ENCODE results near the gene HYOU1. TPM values are rescaled to one million over a fixed set of nuclear protein-coding genes. Genes with fewer than 3 reads are reported as not detected.
"Not testable (repeated sequence)": the region's sequence is repeated elsewhere in the genome, so short reads cannot be mapped to it uniquely, and the experiment has no call there.

Gene HYOU1
- total RNA-seq, 1 donor from 2014 or later, result 174 TPM

DNA sequence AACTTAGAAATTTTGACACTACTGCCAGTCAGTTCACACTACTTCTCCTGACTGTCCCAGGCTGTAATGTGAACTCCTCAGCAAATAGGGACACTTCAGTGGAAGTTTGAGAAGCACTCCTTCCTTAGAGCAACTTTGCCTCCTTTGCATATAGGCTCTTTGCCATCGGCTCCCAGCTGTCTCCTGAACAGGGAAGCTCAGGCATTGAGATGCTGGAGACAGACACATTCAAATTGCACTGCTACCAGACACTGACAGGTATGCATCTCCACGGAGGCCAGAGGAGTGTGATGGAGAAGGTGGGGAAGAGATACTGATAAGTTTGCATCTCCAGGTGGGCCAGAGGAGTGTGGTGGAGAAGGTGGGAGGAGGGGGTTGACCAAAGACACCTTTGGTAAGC is 37.0 kb downstream of the HYOU1 start:
- DNase-seq (ENCODE audit: low read depth, low spot score), result no peak

DNA sequence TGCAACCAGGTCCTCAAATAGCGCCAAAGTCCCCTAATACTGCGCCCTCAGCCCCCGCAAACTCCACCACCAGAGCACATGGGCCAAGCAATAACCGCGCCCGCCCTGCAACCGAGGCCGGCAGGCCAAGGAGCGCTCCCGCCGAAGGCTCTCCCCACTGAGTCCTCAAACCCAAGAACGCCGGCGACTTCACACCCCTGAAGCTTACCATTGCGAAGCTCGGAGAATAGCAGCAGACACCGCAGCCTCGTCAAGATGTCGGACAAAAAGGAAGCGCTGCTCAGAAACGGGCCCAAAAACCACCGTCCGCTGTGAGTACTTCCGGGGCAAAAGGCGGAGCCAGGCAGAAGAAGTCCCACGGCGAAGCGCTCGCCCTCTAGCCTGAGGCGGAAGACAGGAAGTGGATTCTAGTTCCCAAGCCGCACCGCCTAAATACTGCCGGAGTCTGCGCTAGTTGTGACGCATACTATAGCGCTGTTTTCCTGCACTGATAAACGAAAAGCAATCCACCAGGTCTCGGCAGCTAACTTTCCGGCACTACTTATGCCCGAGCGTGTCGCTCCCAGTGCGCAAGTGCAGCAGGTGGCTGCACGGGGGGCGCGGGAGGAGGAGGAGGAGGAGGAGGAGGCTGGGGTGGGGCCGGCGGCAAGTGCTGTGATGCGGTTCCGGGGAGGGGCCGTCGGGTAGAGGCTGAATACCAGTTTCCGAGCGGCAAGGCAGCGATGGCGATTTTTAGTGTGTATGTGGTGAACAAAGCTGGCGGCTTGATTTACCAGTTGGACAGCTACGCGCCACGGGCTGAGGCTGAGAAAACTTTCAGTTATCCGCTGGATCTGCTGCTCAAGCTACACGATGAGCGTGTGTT is 38.7 kb downstream of the HYOU1 start, which contains the start of the genes RPS25 and TRAPPC4:
TSS of gene RPS25 (minus strand) at position 270 of the 865 bp plus-strand sequence. CDS start at position 211, 59 bp downstream.
TSS of gene TRAPPC4 (plus strand) at position 693 of the 865 bp plus-strand sequence. CDS start at position 723, 30 bp downstream.
- DNase-seq (ENCODE audit: low read depth, low spot score), result peak; percentile 88

DNA sequence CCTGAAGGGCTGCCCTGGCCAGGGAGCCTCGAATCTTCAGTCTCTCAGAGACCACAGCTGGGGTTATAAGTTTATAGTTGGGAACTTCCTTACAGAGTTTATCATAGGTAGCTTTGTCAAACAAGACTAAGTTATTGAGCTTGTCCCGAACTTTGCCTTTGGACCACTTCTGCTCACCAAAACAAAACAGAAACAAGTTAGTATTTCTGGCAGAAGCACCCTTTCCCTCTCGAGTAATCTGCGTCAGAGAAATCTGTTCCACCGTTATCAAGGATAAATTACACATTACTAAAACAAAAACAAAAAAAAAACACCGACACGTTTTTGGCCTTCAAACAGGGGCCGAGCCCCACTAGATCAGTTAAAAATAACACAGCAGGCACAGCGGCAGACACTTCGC is 39.6 kb downstream of the HYOU1 start:
- DNase-seq (ENCODE audit: low read depth, low spot score), result not testable (repeated sequence)

DNA sequence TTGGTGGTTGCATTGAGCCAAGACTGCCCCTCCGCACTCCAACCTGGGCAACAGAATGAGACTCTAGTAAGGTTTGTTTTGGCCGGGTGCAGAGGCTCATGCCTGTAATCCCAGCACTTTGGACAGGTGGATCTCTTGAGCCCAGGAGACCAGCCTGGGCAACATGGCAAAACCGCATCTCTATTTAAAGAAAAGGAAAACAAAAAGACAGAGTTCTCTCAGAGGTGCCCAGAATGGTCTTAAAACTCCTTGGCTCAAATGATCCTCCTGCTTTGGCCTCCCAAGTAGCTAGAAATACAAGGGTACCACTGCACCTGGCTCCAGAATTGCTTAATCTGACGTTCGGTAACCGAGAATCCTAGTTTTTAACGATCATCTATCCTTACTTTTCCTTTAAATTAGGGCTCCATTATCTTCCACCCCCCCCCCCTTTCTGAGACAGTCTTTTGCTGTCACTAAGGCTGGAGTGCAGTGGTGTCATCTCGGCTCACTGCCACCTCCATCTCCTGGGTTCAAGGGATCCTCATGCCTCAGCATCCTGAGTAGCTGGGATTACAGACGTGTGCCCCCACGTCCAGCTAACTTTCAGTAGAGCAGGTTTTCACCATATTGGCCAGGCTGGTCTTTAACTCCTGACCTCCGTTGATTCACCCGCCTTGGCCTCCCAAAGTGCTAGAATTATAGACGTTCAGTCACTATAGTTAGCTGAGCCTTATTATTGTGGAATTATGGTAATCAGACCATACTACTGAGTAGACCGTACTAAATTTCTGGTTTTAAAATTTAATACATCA is 40.6 kb downstream of the HYOU1 start:
- DNase-seq (ENCODE audit: low read depth, low spot score), result no peak

DNA sequence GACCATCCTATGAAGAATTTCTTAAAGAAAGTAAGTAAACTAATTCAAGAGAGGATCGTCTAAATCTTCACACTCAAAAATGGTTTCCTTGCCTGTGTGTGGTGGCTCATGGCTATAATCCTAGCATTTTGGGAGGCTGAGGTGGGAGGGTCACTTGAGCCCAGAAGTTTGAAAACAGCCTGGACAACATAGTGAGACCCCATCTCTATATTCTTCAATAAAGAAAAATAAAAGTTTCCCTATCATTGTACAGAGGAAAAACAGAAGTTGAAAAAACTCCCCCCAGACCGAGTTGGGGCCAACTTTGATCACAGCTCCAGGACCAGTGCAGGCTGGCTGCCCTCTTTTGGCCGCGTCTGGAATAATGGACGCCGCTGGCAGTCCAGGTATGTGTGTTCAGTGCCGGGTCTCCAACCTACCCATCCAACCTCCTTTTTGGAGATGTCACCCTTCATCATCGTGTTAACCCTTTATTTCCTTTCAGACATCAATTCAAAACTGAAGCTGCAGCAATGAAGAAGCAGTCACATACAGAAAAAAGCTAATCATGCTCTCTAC is 41.9 kb downstream of the HYOU1 start:
- DNase-seq (ENCODE audit: low read depth, low spot score), result no peak

DNA sequence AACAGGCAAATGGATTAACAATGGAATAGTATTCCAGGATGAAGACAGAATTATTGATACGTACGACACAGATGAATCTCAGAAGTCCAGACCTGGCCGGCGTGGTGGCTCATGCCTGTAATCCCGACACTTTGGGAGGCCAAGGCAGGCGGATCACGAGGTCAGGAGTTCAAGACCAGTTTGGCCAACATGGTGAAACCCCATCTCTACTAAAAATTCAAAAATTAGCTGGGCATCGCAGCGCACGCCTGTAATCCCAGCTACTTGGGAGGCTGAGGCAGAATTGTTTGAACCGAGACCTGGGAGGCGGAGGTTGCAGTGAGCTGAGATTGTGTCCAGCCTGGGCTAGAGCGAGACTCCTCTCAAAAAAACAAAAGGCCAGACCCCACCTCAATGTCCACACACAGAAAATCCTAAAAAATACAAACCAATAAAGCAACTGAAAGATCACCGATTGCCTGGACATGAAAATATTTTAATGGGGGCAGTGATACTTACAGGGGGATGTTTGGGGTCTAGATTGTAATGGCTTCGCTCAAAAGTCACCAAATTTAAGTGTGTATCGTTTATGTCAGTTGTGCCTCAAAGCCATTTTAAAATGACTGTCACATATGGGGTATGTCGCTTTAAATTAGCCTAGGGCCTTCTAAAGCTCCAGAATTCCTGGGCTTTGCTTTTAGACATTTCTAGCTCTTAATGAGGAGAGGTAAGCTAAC is 42.6 kb downstream of the HYOU1 start:
- no peak for DNase-seq (ENCODE audit: low read depth, low spot score)

DNA sequence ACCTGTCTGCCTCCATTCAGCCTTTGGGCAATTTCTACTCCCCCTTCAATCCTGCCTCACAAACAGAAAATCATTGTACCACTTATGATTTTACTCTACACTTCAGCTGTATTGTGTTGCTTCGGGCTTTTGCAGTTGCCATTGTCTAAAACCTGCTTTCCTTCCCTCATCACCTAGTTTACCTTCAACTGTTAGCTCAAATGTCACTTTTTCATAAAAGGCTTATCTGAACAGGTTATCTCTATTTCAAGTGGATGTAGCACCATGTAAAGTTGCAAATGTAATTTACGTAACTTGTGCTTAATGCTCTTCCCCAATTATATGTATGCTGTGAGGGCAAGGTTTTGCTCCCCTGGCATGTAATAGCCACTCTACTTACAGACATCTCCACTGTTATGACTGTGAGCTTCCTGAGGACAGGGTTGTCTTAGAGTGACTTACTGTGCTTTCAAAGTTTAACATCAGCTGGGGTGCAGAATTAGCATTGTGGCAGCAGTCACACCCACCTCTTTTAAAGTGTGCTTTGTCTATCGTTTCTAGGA is 44.3 kb downstream of the HYOU1 start:
- no peak for DNase-seq (ENCODE audit: low read depth, low spot score)

DNA sequence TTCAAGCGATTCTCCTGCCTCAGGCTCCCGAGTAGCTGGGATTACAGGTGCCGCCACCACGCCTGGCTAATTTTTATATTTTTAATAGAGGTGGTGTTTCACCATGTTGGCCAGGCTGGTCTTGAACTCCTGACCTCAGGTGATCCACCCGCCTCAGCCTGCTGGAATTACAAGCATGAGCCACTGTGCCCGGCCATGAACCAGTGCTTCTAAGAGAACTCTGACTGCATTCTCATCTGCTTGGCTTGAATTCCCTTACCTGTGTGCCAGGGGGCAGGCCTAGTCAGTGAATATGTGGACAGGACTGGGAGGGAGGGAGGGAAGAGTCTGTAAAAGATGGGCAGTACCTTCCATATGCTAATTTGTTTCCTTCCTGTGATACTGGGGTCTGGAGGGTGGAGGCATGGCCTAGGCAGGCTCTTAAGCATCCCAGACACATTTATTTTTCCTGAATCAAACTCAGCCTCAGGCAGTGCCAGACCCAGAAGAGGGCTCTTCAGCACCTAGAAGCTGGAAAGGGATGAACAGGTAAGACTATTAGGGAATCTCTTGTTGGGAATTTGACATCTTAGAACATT is 45.4 kb downstream of the HYOU1 start:
- no peak for DNase-seq (ENCODE audit: low read depth, low spot score)

DNA sequence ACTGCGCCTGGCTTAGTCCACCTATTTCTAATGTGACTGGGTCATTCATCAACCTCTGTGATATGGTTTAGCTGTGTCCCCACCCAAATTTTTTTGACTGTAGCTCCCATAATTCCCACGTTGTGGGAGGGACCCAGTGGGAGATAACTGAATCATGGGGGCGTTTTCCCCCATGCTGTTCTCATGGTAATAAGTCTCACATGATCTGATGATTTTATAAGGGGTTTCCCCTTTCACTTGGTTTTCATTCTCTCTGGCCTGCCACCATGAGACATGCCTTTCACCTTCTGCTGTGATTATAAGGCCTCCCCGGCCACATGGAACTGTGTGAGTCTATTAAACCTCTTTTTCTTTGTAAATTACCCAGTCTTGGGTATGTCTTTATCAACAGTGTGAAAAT is 50.3 kb downstream of the HYOU1 start:
- no peak for DNase-seq (ENCODE audit: low read depth, low spot score)

DNA sequence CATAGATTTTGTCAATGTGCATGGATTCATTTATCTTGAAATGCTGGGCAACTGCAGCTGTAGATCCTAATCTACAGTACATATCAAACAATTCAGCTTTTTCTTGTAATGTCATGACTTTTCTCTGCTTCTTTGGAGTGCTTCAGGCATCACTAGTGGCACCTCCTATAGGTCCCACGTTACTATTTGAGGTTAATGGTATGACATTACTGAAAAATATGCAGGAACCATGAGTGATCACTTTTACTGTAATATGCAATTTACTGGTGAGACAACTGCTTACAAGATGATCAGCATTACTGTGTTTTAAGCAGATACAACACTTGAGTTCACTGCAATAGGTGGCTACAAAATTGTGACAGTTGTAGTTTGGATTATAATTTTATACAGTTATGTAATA is 56.1 kb downstream of the HYOU1 start:
- no peak for DNase-seq (ENCODE audit: low read depth, low spot score)

DNA sequence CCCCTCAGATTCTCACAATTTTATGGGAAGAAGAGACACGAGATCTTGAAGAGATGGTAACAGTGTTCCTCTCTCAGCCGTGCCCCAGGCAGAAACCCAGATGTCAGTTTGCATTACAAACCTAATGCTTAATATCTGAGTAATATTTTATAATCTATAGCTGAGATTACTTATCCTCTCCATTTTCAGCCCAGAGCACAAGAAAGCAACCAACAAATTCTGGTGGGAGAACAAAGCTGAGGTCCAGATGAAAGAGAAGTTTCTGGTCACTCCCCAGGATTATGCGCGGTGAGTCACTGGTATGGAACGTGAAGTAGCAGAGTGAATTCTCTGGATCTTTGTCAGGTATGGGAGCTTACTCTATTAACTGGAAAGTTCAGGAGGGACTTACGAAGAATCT is 58.2 kb downstream of the HYOU1 start:
- DNase-seq (ENCODE audit: low read depth, low spot score), result peak; percentile 29

DNA sequence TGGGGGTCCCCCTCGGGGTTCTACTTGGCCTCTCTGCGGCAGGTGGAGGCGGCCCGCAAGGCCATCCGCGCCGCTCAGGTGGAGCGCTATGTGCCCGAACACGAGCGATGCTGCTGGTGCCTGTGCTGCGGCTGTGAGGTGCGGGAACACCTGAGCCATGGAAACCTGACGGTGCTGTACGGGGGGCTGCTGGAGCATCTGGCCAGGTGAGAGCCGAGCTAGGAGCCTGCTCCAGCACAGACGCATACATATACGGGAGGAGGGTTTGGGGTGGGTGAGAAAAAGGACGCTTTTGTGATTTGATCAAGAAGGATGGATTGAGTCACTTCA is 58.7 kb downstream of the HYOU1 start:
- DNase-seq (ENCODE audit: low read depth, low spot score), result no peak

DNA sequence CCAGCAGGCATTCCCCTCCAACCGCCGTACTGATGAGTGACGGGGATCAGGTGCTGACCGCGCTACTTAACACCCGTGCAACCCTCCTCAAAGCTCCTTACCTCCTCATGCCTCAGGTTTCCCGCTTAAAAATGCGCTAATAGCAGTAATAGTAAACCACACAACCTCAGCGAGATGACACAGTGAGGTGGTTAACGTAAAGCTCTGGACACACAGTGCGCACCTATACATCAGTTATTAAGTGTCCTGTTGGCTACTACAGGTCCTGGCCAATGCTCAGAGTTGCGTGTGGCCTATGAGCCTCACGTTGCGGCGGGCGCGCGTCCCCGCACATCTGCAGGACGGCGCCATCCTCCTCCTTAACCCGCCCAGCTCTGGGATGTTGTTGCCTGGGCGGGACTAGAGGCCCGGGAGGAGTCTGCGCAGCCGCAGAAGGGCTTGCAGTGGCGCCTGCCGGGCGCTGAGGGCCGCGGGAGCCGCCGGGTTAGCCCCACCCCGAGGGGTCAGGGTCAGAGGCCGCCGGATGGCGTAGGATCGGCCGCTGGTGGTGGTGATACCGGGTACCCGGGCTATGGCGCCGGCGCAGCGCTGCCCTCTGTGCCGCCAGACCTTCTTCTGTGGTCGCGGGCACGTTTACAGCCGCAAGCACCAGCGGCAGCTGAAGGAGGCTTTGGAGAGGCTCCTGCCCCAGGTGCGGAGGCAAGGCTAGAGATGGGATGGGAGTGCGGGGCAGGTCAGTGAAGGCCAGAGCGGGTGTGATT is 59.2 kb downstream of the HYOU1 start, which contains the start of gene CENATAC:
TSS of gene CENATAC (plus strand) at position 512 of the 761 bp plus-strand sequence. CDS start at position 572, 60 bp downstream.
- DNase-seq (ENCODE audit: low read depth, low spot score), result peak; percentile 45

DNA sequence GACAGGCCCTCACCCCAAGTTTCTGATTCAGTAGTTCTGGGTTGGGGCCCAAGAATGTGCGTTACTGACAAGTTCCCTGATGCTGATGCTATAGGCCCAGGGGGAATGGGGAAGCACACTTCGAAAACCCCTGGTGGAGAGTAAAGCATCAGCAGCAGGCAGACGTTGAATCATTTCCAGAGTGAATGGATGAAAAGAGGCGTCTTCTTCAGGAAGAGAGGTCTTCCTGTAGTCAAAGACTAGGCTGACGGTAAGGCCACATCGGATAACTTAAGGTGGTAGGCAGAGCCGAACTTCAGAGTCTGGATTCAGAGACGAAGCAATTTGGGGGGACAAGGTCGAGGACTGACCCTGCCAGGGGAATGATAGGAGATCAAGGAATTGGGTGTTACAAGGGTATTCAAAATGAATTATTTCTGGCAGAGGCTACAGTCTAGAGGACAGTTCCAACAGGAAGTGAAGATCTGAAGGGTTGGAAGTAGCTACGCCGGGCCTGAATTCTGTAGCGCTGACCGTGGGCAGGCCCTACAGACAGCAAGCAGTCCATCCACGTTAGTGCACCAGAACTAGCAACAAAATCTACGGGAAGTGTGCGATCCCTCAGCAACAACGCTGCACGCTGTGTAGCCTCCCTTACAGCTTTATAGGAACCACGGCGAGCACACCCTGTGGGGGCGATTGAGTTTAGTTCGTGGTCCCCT is 59.9 kb downstream of the HYOU1 start:
- no peak for DNase-seq (ENCODE audit: low read depth, low spot score)

Other genes with a start within 250 kb of the HYOU1 start
- not detected in 2 replicates for gene CXCR5, start 173.3 kb downstream of the HYOU1 start, total RNA-seq
- 8.3 and 9.1 TPM in 2 replicates for gene BCL9L, start 131.3 kb downstream of the HYOU1 start, total RNA-seq
- not detected in 2 replicates for gene UPK2, start 100.9 kb downstream of the HYOU1 start, total RNA-seq
- not detected in 2 replicates for gene FOXR1, start 85.4 kb downstream of the HYOU1 start, total RNA-seq
- 11.6 and 13.9 TPM in 2 replicates for gene CENATAC, start 59.1 kb downstream of the HYOU1 start, total RNA-seq
- 629 and 746 TPM in 2 replicates for gene RPS25, start 38.9 kb downstream of the HYOU1 start, total RNA-seq
- 64.5 and 119 TPM in 2 replicates for gene TRAPPC4, start 38.4 kb downstream of the HYOU1 start, total RNA-seq
- gene SLC37A4, start 26.3 kb downstream of the HYOU1 start, total RNA-seq, result 15.2 and 15.4 TPM in 2 replicates
- 21.5 and 27.4 TPM in 2 replicates for gene VPS11, start 10.6 kb upstream of the HYOU1 start, total RNA-seq
- 7.8 and 11.0 TPM in 2 replicates for gene HMBS, start 27.7 kb upstream of the HYOU1 start, total RNA-seq
- gene DPAGT1, start 44.6 kb upstream of the HYOU1 start, total RNA-seq, result 14.4 and 32.7 TPM in 2 replicates
- 2.0 and 4.5 TPM in 2 replicates for gene C2CD2L, start 50.1 kb upstream of the HYOU1 start, total RNA-seq
- gene HINFP, start 64.4 kb upstream of the HYOU1 start, total RNA-seq, result 15.4 and 17.7 TPM in 2 replicates
- gene ABCG4, start 91.8 kb upstream of the HYOU1 start, total RNA-seq, result 0.20 and 0.35 TPM in 2 replicates
- gene NLRX1, start 111.5 kb upstream of the HYOU1 start, total RNA-seq, result 10.9 and 15.5 TPM in 2 replicates
- gene NHERF4, start 128.3 kb upstream of the HYOU1 start, total RNA-seq, result 0.13 TPM in 1 of 2 replicates, not detected in the other
- 11.9 and 14.8 TPM in 2 replicates for gene CBL, start 149.1 kb upstream of the HYOU1 start, total RNA-seq

Measured in pulmonary artery endothelial cell (primary cell).